Type B pancreatic cell (in vitro differentiated cells): Measurements from ENCODE around the gene ABI2. TPM values are rescaled to one million over a fixed set of nuclear protein-coding genes. Genes with fewer than 3 reads are reported as not detected.

ENCODE experiments used
- DNase-seq: peaks from one replicate; pipeline ENCODE4 v3.0.0; 2021; ENCODE audit warnings: mixed read lengths; ENCODE audit not compliant: unreplicated experiment; ENCODE audit errors: extremely low spot score
- H3K27ac Mint-ChIP-seq: 2 replicates; pipeline ENCODE4 v1.8.0; 2021; ENCODE audit warnings: mild to moderate bottlenecking, mixed read lengths
- H3K27me3 Mint-ChIP-seq: 2 replicates; pipeline ENCODE4 v1.8.0; 2021; ENCODE audit warnings: mixed read lengths
- H3K36me3 Mint-ChIP-seq: 2 replicates; pipeline ENCODE4 v1.8.0; 2021; ENCODE audit warnings: mixed read lengths
- H3K4me1 Mint-ChIP-seq: one replicate; pipeline ENCODE4 v1.8.0; 2021; ENCODE audit warnings: mixed read lengths; ENCODE audit not compliant: unreplicated experiment
- H3K4me3 Mint-ChIP-seq: 2 replicates; pipeline ENCODE4 v1.8.0; 2021; ENCODE audit warnings: mild to moderate bottlenecking, mixed read lengths
- H3K9me3 Mint-ChIP-seq: 2 replicates; pipeline ENCODE4 v1.8.0; 2021; ENCODE audit warnings: mixed read lengths
- CTCF ChIP-seq: fragments of 200-600 bp; sonication (generic); conservative IDR thresholded peaks from 2 replicates; pipeline ENCODE4 v1.5.0; 2021; ENCODE audit warnings: antibody characterized with exemption, mild to moderate bottlenecking
- total RNA-seq: library from RNA; stranded (reverse); gene quantifications from 2 replicates; pipeline ENCODE4 v1.2.1, GENCODE V29; 2021; ENCODE audit warnings: low replicate concordance

The ABI2 gene
- total RNA-seq, 1 donor from 2014 or later = 94.6 TPM

DNA sequence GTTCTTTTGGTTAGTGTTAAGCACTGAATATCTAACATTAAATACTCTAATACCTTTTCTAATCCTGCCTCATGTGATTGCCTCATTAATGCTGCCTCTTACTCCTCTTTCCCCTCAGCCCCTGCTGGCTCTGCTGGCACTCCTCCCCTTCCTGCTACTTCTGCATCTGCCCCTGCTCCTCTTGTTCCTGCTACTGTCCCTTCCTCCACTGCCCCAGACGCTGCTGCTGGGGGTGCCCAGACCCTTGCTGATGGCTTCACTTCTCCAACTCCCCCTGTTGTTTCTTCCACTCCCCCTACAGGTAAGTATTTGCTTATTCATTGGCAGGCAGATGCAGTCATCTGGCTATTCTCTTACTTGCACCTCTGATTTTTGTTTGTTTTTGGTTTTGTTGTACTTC, 68.5 kb downstream of the ABI2 start:
- no peaks in the 10 kb centered on the region for H3K27me3 Mint-ChIP-seq

DNA sequence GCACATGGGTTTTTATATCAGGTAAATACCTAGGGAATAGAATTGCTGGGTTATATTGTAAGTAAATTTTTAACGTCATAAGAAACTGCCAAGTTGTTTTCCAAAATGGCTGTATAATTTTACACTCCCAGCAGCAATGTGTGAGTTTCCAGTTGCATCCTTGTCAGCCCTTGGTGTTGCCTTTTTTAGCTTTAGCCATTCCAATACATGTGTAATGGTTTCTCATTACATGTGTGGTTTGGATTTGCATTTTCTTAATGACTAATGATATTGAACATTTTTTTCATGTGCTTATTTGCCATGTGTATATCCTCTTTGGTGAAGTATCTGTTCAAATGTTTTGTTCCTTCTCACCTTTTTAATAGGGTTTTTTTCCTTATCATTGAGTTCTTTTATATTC, 70.8 kb downstream of the ABI2 start:
- Mint-ChIP-seq H3K9me3 (peaks cover 4% of the 10 kb centered on the region), H3K27me3 (no peaks in the 10 kb centered on the region), H3K27ac (no peak overlapping the region), H3K36me3 (peaks cover 37% of the 10 kb centered on the region), H3K4me1 (no peaks in the 10 kb centered on the region), H3K4me3 (no peak overlapping the region)
- TF ChIP-seq CTCF = no peak
- no peak for DNase-seq

More for the DNA sequence above, 68.5 kb downstream of the ABI2 start:
- Mint-ChIP-seq H3K4me3 (no peak overlapping the region), H3K36me3 (peaks cover 44% of the 10 kb centered on the region), H3K9me3 (peaks cover 4% of the 10 kb centered on the region), H3K4me1 (no peaks in the 10 kb centered on the region), H3K27ac (no peak overlapping the region)
- no peak for DNase-seq
- peak; percentile 53 for TF ChIP-seq CTCF

DNA sequence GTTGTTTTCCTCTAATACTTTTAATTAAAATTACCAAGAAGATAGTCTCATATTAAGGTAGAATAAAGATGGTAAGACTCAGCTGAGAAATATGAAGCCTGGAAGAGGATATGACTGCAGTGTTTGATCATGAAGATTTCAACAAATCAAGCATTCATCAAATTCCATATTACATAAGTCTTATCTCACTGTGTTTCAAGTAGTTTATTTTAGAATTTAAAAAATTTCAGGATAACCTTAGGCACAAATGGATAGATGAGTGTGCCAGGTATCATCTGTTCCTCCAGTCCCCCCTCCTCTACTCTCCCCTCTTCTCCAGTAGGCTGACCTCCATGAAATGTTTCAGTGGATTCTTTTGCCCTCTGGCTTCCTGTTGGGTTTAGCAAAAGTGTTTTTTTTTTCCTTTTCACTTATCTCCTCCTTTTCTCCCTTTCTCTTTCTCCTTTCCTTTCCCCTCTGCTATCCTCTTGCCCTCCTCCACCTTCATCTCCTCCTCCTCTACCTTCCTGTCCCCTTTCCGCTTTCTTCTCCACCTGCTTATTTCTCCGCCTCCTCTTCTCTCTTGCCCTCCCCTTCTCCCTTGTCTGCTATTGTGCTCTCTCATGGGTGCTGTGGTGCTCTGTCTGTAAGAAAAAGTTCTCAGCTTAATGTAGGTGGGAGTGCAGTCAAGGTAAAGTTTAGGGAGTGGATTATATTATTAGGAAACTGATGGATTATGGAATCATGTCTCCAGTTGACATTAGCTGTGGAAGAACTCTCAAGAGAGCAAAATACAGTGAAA, 72.8 kb downstream of the ABI2 start:
- no peak for DNase-seq
- no peak overlapping the region for H3K4me3 Mint-ChIP-seq
- H3K27me3 Mint-ChIP-seq = no peaks in the 10 kb centered on the region
- H3K36me3 Mint-ChIP-seq = peaks cover 36% of the 10 kb centered on the region
- TF ChIP-seq CTCF = no peak
- H3K9me3 Mint-ChIP-seq = peaks cover 4% of the 10 kb centered on the region
- H3K4me1 Mint-ChIP-seq = no peaks in the 10 kb centered on the region
- H3K27ac Mint-ChIP-seq = peak overlapping the region; percentile 19

DNA sequence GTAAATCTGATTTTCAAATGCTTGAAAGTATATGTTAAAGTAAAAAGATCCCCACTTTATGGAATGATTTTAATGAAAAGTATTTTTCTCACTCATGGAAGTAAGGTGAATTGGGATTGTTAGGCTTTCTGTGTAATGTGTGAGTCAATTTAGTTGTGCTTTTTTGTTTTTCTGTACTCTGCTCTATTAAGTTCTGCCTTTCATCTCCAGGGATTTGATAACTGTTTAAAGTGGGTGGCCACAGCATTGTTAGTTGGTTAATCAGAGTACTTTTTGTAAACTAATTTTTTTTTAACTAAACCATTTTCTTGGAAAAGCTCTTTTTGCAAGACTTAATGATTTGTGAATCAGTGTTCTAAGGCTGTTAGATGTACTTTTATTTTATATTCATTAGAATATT, 76.8 kb downstream of the ABI2 start:
- H3K27me3 Mint-ChIP-seq = no peaks in the 10 kb centered on the region
- H3K36me3 Mint-ChIP-seq = peaks cover 40% of the 10 kb centered on the region
- no peak for DNase-seq
- H3K27ac Mint-ChIP-seq = no peak overlapping the region
- no peaks in the 10 kb centered on the region for H3K9me3 Mint-ChIP-seq
- H3K4me1 Mint-ChIP-seq = no peaks in the 10 kb centered on the region
- no peak overlapping the region for H3K4me3 Mint-ChIP-seq
- TF ChIP-seq CTCF = no peak

DNA sequence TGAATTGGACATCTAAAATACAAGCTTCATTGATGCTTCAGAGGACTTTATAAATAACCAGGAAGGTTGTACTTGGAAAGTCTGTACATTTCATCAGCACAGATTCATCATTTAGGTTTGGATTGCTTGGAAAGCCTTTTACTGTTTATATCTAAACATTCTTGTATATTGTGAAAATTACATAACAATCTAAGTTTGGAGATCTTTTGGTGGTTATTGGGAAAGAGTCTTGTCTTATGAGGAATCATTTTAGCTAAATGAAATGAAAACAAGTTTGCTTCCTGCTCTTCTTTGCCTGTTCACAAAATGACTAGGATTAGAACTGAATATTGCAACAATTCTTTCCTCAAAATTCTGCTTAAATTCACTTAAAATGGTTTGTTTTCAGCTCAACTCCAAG, 79.3 kb downstream of the ABI2 start:
- no peak for TF ChIP-seq CTCF
- Mint-ChIP-seq H3K36me3 (peaks cover 45% of the 10 kb centered on the region), H3K27ac (no peak overlapping the region), H3K9me3 (no peaks in the 10 kb centered on the region), H3K4me3 (no peak overlapping the region), H3K4me1 (no peaks in the 10 kb centered on the region), H3K27me3 (no peaks in the 10 kb centered on the region)
- no peak for DNase-seq
